Islet precursor cell (in vitro differentiated cells): ENCODE data around the gene LARP7.
"Not testable (repeated sequence)": the region's sequence is repeated elsewhere in the genome, so short reads cannot be mapped to it uniquely, and the experiment has no call there.

Experiments
- DNase-seq: peaks from one replicate; pipeline ENCODE4 v3.0.0-alpha.2; 2018

The LARP7 gene

DNA sequence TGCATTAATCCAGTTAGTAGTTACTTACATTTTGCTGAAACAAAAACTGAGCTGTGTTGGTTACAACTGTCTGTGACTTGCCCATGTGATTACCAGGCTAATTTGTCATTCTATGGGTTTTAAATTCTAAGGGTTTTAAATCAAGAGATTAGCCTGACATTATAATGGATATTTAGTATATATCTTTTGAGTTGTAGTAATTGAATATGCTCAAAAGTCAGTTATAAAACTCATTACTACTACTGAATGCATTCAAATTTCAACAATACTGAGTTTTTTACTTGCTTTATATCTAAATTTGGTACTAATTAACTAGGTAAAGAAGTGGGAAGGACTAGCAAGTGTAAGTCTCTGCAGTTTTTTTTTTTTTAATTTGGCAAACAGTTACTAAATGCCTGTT is 14.7 kb downstream of the LARP7 start:
- no peak for DNase-seq

DNA sequence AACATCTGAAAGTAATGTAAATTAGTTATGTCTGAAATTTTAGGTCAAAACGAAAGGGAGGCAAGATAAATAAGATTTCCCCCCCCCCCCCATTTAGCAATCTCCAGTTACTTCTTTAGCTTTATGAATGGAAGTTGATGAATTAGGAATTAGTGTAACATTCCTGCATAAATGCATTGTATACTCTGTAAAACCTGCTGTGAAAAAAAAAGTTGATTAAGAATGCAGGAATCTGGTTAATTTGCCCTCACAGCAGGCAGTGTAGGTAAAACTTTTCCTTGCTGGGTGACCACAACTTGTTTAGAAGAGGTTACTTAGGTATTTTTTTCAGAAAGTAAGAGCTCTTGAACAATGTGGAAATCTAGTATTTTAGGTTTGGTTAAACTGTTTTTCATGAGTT is 15.3 kb downstream of the LARP7 start:
- DNase-seq: no peak

DNA sequence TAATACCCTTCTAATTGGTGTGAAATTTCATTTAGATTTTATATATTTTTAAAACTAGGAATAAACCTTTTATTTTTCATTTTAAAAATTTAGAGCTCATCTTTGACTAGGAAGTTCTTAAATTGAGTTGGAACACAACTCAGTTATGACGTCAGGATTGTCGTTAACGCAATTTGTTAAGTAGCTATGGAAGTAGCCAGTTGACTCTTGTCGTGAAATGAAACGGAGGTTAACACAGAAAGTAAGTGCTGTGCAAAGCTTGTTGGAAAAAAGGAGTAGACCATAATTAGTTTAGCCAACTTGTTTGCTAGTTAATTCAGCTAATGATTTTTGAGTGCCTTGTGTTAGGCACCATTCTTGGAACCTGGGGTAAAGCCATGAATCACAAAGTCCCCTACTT is 18.3 kb downstream of the LARP7 start:
- DNase-seq: no peak

GRCh38 chr4:112656115-112656514 is 19.2 kb downstream of the LARP7 start:
- DNase-seq: not testable (repeated sequence)

DNA sequence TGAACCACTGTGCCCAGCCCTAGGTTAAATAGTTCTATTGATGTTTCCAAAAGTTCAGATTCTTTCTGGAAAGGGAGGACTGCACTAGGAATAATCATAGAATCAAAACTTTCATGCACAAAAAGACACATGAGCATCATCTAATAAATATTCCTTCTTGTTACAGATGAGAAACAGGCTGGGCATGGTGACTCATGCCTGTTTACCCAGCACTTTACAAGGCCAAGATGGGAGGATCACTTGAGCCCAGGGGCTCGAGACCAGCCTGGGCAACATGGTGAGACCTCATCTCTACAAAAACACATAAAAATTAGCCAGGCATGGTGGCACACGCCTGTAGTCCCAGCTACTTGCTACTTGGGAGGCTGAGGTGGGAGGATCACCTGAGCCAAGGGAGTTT is 27.7 kb downstream of the LARP7 start:
- no peak for DNase-seq

DNA sequence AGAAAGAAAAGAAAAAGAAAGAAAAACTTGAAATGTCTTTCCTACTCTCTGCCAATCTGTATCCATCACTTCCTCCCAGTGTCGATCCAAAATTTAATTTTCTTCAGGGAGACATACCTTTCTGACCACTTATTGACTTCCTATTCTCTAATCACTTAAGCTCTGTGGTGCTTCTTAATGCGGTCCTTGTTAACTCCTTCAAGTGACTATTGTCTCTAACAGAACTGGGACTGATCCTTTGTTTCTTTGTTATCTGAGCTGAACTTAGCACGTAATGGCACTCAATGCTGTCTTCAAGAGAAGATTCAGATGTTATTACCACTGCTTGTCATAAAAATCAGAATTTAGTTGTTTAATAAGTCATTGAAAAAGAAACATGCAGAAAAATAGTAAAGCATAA is 31.2 kb downstream of the LARP7 start:
- DNase-seq: no peak

- DNase-seq: no peak
These were observed 36.1 kb downstream of the LARP7 start for GRCh38 chr4:112673076-112673475.

DNA sequence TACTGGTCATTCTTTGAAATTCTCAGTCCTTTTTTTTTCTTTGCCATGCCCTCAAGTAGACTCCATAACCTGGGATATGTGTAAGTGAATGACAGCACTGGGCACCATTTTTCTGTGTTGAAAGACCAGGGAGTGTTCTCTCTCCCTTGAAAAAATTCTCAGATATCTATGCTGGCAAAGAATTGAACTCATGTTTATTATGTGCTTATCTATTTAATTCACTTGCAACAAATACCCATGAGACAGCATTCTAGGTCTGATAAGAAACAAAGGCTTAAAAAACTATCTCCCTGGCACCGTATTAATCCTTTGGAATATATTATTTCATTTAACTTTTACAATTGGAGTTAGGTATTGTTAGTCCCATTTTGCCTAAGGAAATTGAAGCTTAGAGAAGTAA is 36.7 kb downstream of the LARP7 start:
- DNase-seq: no peak

GRCh38 chr4:112674376-112674775 is 37.4 kb downstream of the LARP7 start:
- DNase-seq: no peak

- peak; percentile 20 for DNase-seq
These were observed 40.7 kb downstream of the LARP7 start for GRCh38 chr4:112677519-112678091.

DNA sequence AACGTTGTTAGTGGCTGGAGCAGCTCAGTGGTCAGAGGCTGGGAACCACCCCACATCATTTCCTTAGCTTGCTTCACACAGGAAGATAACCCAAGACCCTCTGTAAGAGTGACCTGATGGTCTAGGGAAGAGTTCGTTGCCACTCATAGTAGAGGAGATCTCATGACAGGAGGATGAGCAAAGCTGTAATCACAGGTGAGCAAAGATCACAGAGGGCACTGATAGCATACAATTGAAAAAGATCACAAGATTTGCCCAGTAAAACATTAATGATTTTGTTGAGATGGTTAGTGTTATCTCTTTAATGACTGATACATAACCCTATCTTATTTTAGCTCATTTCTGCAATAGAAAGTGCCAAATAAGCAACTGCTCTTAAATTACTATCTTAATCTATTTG is 44.1 kb downstream of the LARP7 start:
- DNase-seq: peak; percentile 7

GRCh38 chr4:112693507-112693906 is 56.6 kb downstream of the LARP7 start:
- DNase-seq: no peak

GRCh38 chr4:112700679-112701078 is 63.7 kb downstream of the LARP7 start:
- DNase-seq: no peak

GRCh38 chr4:112702892-112703291 is 65.9 kb downstream of the LARP7 start:
- peak; percentile 69 for DNase-seq

- DNase-seq: no peak
These were observed 67.4 kb downstream of the LARP7 start for GRCh38 chr4:112704322-112704721.

GRCh38 chr4:112704991-112705845 is 68.3 kb downstream of the LARP7 start:
- DNase-seq: peak; percentile 88

GRCh38 chr4:112705891-112706839 is 69.2 kb downstream of the LARP7 start:
- peak; percentile 61 for DNase-seq

DNA sequence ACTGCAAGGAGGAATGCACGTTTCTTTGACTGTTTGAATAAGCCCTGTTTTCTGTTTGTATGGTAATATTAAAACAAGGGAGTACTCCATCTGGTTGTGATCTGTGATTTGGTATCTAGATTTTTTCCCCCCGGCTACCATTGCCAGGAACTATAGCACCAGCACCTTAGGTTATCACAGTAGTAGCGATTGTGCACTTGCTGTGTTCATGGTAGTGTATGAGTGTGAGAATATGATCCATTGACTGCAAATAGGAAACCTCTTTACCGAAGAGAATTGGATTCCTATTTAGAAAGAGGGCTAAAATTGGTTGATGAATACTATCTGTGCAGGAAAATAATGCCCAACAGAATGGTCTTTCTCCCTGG is 69.9 kb downstream of the LARP7 start:
- DNase-seq: no peak
